Measurements from ENCODE around the gene SCYGR7.
"Not testable (repeated sequence)": the region's sequence is repeated elsewhere in the genome, so short reads cannot be mapped to it uniquely, and the experiment has no call there.

The SCYGR7 gene

GRCh38 chr2:227756261-227756660, 28.1 kb downstream of the SCYGR7 start:
- DNase-seq (ENCODE audit: extremely low read depth in 1 of 2, low read depth in 1 of 2) = not testable (repeated sequence)

DNA sequence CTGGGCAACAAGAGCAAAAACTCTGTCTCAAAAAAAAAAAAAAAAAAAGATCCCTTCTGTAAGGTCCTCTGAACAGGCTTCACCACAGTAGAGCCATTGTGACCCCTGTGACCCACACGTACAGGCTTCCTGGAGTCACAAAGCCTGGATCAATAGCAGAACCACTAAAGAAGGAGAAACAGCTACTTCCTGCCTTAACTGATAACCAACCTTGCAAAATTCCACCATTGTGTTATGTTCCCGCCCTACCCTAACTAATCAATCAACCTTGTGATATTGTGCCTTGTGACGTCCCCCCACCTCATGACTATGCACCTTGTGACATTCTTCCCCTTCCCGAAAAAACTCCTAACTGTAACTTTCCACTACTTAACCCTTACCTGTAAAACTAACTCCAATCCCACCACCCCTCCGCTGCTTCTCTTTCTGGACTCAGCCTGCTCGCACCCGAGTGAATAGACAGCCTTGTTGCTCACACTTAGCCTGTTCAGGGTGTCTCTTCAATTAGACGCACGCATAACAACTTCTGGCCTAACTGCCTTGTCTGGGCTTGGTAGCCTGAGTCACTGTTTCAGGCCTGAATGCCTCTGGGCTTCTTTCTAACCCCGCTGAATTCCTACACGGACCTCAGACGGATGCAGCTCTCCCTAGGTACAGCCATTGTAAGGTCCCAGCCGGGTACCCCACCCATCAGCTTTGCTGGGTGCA, 31.4 kb downstream of the SCYGR7 start:
- no peak for DNase-seq (ENCODE audit: extremely low read depth in 1 of 2, low read depth in 1 of 2)

DNA sequence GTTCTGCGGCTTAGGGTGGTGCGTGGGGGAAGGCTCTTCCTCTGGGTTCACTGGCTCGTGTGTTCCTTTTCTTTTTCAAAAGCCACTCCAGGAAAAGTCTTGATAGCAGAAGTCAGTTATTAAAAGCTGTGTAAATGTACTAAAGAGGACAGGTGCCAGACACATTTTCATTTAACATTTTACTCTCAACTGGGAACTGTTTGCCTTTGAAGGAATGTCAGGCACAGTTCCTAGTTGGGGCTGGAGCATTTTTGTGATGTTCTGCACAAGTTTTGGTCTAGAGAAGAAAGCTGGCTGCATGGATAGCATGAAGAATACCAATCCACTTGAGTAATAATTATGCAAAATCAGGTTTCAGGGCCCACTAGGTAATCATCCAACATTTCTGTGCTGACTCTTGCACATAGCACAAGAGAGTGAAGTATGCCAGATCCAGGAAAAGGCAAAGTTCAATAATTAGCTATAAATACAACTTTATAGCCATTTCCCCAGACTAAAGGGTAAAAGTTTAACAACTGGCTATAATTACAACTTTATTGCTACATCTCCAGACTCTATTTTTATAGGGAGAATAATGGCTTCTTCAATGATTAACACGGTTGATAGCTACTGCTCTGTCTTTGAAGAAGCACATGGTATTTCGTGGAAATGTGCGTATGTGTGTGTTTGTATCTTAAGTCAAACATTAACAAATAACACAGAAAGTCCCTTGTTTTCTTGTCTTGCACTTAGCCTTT, 33.8 kb downstream of the SCYGR7 start:
- no peak for DNase-seq (ENCODE audit: extremely low read depth in 1 of 2, low read depth in 1 of 2)

- no peak for DNase-seq (ENCODE audit: extremely low read depth in 1 of 2, low read depth in 1 of 2)
Measured at GRCh38 chr2:227765788-227766372, 37.7 kb downstream of the SCYGR7 start.

- peak; percentile 19 to 23 for DNase-seq (ENCODE audit: extremely low read depth in 1 of 2, low read depth in 1 of 2)
Measured at GRCh38 chr2:227766373-227766883, 38.3 kb downstream of the SCYGR7 start.

DNA sequence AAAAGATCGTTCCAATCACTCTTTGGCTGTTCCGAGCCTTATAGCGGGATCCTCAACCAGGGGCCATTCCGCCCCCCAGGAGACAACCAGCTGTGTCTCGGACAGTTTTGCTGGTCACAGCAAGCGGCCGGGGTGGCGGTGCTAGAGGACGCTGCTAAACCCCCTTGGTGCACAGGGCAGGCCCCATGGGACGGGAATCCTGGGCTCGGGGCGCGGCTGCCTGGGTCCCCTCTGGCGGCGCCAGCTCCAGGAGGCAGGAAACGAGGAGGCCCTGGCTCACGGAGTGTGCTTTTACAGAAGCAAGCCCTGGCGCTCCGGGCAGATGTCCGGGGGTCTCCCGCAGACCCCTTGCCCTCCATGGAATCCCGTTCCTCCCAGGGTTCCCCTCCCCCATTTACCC, 39.7 kb downstream of the SCYGR7 start:
- no peak for DNase-seq (ENCODE audit: extremely low read depth in 1 of 2, low read depth in 1 of 2)

DNA sequence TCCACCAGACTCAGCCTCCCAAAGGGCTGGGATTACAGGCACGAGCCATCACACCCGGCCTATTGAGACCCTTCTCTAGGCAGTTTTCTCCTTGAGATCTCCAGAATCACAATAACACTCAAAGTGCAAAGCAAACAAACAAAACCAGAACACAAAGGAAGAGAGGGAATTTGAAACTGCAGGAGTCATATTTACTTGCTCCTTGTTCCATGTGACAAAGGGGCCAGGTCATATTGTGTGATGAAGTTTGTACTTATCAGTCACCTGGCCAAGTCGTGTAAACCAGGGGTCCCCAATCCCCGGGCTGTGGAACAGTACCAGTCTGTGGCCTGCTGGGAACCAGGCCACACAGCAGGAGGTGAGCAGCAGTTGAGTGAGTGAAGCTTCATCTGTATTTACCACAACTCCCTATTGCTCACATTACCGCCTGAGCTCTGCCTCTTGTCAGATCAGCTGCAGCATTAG, 44.1 kb downstream of the SCYGR7 start:
- DNase-seq (ENCODE audit: extremely low read depth in 1 of 2, low read depth in 1 of 2) = no peak

DNA sequence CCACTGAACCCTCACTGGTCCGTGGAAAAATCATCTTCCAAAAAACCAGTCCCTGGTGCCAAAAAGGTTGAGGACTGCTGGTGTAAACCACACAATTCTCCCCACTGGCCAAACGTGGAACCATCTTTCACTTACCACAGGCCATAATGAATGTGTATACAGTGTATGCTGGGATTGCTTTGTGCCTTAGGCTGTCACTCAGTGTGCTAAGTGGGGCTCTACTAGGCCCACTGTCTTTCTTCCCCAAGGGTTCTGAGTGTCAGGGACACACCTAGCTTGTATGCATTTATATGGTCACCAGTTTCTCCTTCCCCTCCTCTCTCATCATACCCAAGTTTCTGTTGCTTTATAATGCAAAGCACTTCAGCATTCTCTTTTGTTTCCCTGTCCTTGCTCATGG, 44.8 kb downstream of the SCYGR7 start:
- DNase-seq (ENCODE audit: extremely low read depth in 1 of 2, low read depth in 1 of 2) = no peak

- DNase-seq (ENCODE audit: extremely low read depth in 1 of 2, low read depth in 1 of 2) = no peak
Measured at GRCh38 chr2:227774011-227774624, 46.0 kb downstream of the SCYGR7 start.

DNA sequence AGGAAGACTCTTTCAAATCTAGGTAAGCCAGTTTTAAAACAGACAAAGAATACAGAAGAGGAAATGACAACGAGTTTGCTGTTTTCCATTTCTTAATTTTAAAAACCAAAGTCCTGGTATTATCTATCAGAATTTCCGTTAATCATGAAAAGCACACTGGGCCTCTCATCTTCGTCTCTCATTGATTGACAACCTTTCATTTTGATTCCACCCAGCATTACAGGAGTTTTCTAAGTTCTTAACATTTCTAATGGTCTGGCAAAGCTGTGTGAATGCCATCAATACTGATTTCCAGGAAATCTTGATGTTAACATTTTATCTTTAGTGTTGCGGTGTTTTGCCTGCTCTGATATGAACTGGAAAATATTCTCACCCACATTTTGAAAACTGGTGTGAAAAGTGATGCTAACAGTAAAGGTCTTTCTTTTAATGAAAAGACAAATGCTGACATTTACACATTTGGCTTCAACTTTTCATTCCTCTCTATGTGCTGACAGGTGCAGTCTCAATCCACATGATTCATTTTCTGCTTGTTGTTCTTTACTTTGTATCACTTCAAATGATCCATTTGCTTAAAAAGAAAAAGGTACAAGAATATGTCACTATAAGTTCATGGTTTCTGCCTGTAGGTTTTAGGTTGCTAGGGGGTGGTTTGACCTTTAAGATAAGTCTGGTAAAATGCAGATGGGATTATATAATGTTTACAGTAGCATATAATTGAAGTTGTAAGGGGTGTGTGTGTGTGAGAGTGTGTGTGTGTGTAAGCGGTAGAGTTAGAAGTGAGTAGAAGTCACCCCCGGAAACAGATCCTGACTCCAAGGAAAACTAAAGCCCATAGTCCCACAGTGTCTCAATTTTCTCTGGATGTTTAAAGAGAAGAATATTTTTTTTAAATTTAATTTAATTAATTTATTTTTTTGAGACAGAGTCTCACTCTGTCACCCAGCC, 47.0 kb downstream of the SCYGR7 start:
- no peak for DNase-seq (ENCODE audit: extremely low read depth in 1 of 2, low read depth in 1 of 2)
